K562 (cell line): ENCODE results near the gene NEK5. TPM values are rescaled to one million over a fixed set of nuclear protein-coding genes. Genes with fewer than 3 reads are reported as not detected.

Experiments
- ATAC-seq: fragments of 200-7000 bp; cut with Tn5 transposase; 3 replicates; pipeline ENCODE4 v1.9.1; 2020; ENCODE audit warnings: moderate library complexity
- BruUV-seq: library from RNA; stranded (reverse); fragments of 400-500 nt; replicated peaks from 2 replicates; lab custom pipeline; 2021; lab: Mats Ljungman, UMichigan
- CTCF ChIA-PET: fragments of 300-600 bp; formaldehyde crosslinking; extraction: SDS; loops from one replicate; lab custom pipeline; 2021; ENCODE audit warnings: low intra/inter-chr PET ratio; lab: Yijun Ruan, JAX
- POLR2A ChIA-PET: fragments of 300-600, 350-650 bp; sonication (Branson Sonifier 250); formaldehyde crosslinking; extraction: SDS; loops from one replicate; lab custom pipeline; 2021; ENCODE audit warnings: antibody characterized with exemption, inconsistent platforms; lab: Yijun Ruan, JAX
- DNase-seq, 4 experiments: peaks; one replicate each; pipeline versions ENCODE4 v3.0.0 to v3.0.0-alpha.2; 2011 to 2018; ENCODE audit warnings: low spot score in 3 of 4, mixed read lengths in 3 of 4; ENCODE audit errors: extremely low read depth in 1 of 4
- FAIRE-seq: peaks from 2 replicates; lab custom pipeline; 2011; peaks lifted over from hg19 to GRCh38; lab: Jason Lieb, UNC
- H2AFZ ChIP-seq: 2 replicates; pipeline ENCODE4 v1.6.0; 2011; ENCODE audit warnings: low read depth, low read length, control low read depth, inconsistent platforms
- H3K27ac ChIP-seq: fragments of 200-600 bp; 3 replicates; pipeline ENCODE4 v1.8.0; 2011; ENCODE audit warnings: low read depth, mild to moderate bottlenecking, control low read depth, inconsistent platforms, low read length, moderate library complexity, mixed read lengths; ENCODE audit errors: extremely low read depth
- H3K27me3 ChIP-seq, 2 experiments: fragments of 300-600 bp in 1 of 2; 2 replicates in 1 of 2; 3 replicates in 1 of 2; pipeline versions ENCODE4 v1.6.0 to v1.8.0; 2011; ENCODE audit warnings: inconsistent platforms in 2 of 2, low read length in 2 of 2, mild to moderate bottlenecking in 1 of 2, mixed read lengths in 1 of 2, moderate library complexity in 1 of 2; ENCODE audit not compliant: control insufficient read depth in 2 of 2, insufficient read depth in 2 of 2
- H3K36me3 ChIP-seq: fragments of 300-600 bp; 3 replicates; pipeline ENCODE4 v1.8.0; 2011; ENCODE audit warnings: mild to moderate bottlenecking, low read length, inconsistent platforms; ENCODE audit not compliant: control insufficient read depth, insufficient read depth
- H3K4me1 ChIP-seq, 2 experiments: fragments of 200-600 bp in 1 of 2; replicated peaks in 1 of 2; 2 replicates in 1 of 2; 3 replicates in 1 of 2; pipeline versions ENCODE4 v1.5.1 to v1.8.0; 2011; ENCODE audit warnings: inconsistent platforms in 2 of 2, low read length in 2 of 2, mild to moderate bottlenecking in 1 of 2, mixed read lengths in 1 of 2, moderate library complexity in 1 of 2; ENCODE audit not compliant: control insufficient read depth in 2 of 2, insufficient read depth in 2 of 2
- H3K4me2 ChIP-seq: 2 replicates; pipeline ENCODE4 v1.6.1; 2011; ENCODE audit warnings: low read length, control low read depth, inconsistent platforms, mixed read lengths; ENCODE audit not compliant: insufficient read depth
- H3K4me3 ChIP-seq: fragments of 200-600 bp; sonication (generic), shearing (Covaris generic); 2 replicates; pipeline ENCODE4 v1.5.1; 2016; ENCODE audit warnings: control low read depth, inconsistent platforms
- H3K79me2 ChIP-seq: fragments of 200-600 bp; 3 replicates; pipeline ENCODE4 v1.8.0; 2011; ENCODE audit warnings: low read length, inconsistent platforms; ENCODE audit not compliant: control insufficient read depth, insufficient read depth
- H3K9ac ChIP-seq, 2 experiments: 2 replicates each; pipeline versions ENCODE4 v1.6.0 to v1.6.1; 2011; ENCODE audit warnings: low read depth in 2 of 2, low read length in 2 of 2, control low read depth in 1 of 2, inconsistent platforms in 1 of 2, mild to moderate bottlenecking in 1 of 2, mixed read lengths in 1 of 2; ENCODE audit not compliant: insufficient read depth in 1 of 2
- H3K9me1 ChIP-seq: one replicate; pipeline ENCODE4 v1.6.0; 2011; ENCODE audit warnings: inconsistent platforms, mild to moderate bottlenecking, low read length, moderate library complexity; ENCODE audit not compliant: control insufficient read depth, insufficient read depth
- H3K9me3 ChIP-seq: replicated peaks from 2 replicates; pipeline ENCODE4 v1.5.1; 2011; ENCODE audit warnings: low read depth, low read length, inconsistent platforms; ENCODE audit not compliant: control insufficient read depth, insufficient read depth
- H4K20me1 ChIP-seq: replicated peaks from 2 replicates; pipeline ENCODE4 v1.6.1; 2011; ENCODE audit warnings: low read length, inconsistent platforms, mixed read lengths; ENCODE audit not compliant: control insufficient read depth, insufficient read depth
- ARID1B ChIP-seq: fragments of 450-650 bp; IDR thresholded peaks from 2 replicates; pipeline ENCODE4 v1.6.1; 2016; ENCODE audit warnings: antibody characterized with exemption, mild to moderate bottlenecking, inconsistent platforms
- CBFA2T3 ChIP-seq: fragments of 450-650 bp; IDR thresholded peaks from 2 replicates; pipeline ENCODE4 v1.6.1; 2017
- ETS2 ChIP-seq: IDR thresholded peaks from 2 replicates; pipeline ENCODE4 v1.6.1; 2016; ENCODE audit warnings: borderline replicate concordance, missing genetic modification characterization, mild to moderate bottlenecking, moderate library complexity, missing compliant biosample characterization; ENCODE audit not compliant: poor library complexity, severe bottlenecking
- FOXJ3 ChIP-seq: sonication (generic); formaldehyde crosslinking; IDR thresholded peaks from 2 replicates; pipeline ENCODE4 v1.4.0; 2020; ENCODE audit warnings: mild to moderate bottlenecking, missing genetic modification reagents
- HMG20B ChIP-seq: fragments of 250-450 bp; sonication (Bioruptor Pico); IDR thresholded peaks from 2 replicates; pipeline ENCODE4 v1.5.0; 2021; ENCODE audit warnings: mild to moderate bottlenecking
- LCOR ChIP-seq: sonication (generic); formaldehyde crosslinking; IDR thresholded peaks from 2 replicates; pipeline ENCODE4 v1.8.0; 2022; ENCODE audit warnings: mild to moderate bottlenecking, missing genetic modification reagents
- MCM5 ChIP-seq: fragments of 450-650 bp; IDR thresholded peaks from 2 replicates; pipeline ENCODE4 v1.6.1; 2016; ENCODE audit warnings: low read depth
- NELFE ChIP-seq: IDR thresholded peaks from 2 replicates; pipeline ENCODE4 v1.6.1; 2011; ENCODE audit warnings: mild to moderate bottlenecking; ENCODE audit not compliant: insufficient read depth, insufficient read length
- PRMT5 ChIP-seq: sonication (generic); formaldehyde crosslinking; IDR thresholded peaks from 2 replicates; pipeline ENCODE4 v1.5.0; 2020; ENCODE audit warnings: missing genetic modification reagents
- SAFB2 ChIP-seq: fragments of 200-400 bp; formaldehyde crosslinking; IDR thresholded peaks from 2 replicates; pipeline ENCODE4 v1.6.1; 2018; ENCODE audit warnings: borderline replicate concordance, low read length, low read depth, moderate library complexity; ENCODE audit not compliant: severe bottlenecking
- TCF3 ChIP-seq: sonication (generic); formaldehyde crosslinking; IDR thresholded peaks from 2 replicates; pipeline ENCODE4 v1.4.0; 2020; ENCODE audit warnings: mild to moderate bottlenecking, missing genetic modification reagents
- TCF7L2 ChIP-seq: fragments of 150-350 bp; IDR thresholded peaks from 2 replicates; pipeline ENCODE4 v1.6.1; 2016; ENCODE audit warnings: low read depth, mild to moderate bottlenecking, low read length, moderate library complexity
- ZFP1 ChIP-seq: fragments of 450-650 bp; formaldehyde crosslinking; IDR thresholded peaks from 2 replicates; pipeline ENCODE4 v1.4.0; 2020; ENCODE audit warnings: mild to moderate bottlenecking, mixed read lengths
- ZNF165 ChIP-seq: fragments of 250-450 bp; sonication (Bioruptor Pico); IDR thresholded peaks from 2 replicates; pipeline ENCODE4 v1.4.0; 2020; ENCODE audit warnings: borderline replicate concordance
- ZNF561 ChIP-seq: fragments of 450-650 bp; formaldehyde crosslinking; conservative IDR thresholded peaks from 2 replicates; pipeline ENCODE4 v1.4.0; 2020; ENCODE audit warnings: mild to moderate bottlenecking, moderate library complexity
- WGBS: fragments of 100-300 bp; shearing (Covaris generic); methylation state at CpG from one replicate; pipeline ENCODE4 v1.1.6; 2016; ENCODE audit warnings: low coverage, mixed read lengths; ENCODE audit not compliant: insufficient coverage; ENCODE audit errors: missing lambda C conversion rate; 5-methylcytosine and 5-hydroxymethylcytosine counted together
- in situ Hi-C: fragments of 300-500 bp; cut with MboI; formaldehyde crosslinking; loops from 4 replicates; pipeline ENCODE4 v1.15.0; 2018; ENCODE audit warnings: inconsistent platforms, mixed read lengths
- intact Hi-C: fragments of 100-400 bp; cut with micrococcal nuclease; formaldehyde crosslinking; loops from 2 replicates; pipeline ENCODE4 v1.14.2; 2022
- polyA plus RNA-seq, 8 experiments: library from polyadenylated mRNA; depleted of rRNA in 4 of 8; stranded (reverse) in 5 of 8; unstranded in 3 of 8; fragments of >200 nt; fragmentation: Nextera tagmentation in 2 of 8; fragmentation: Illumina TruSeq in 1 of 8; extraction: Ambion mirVana in 2 of 8; extraction: Trizol in 1 of 8; gene quantifications; 2 replicates each; pipeline versions ENCODE4 v1.2.1 to v1.2.3, GENCODE V29; 2011 to 2014; ENCODE audit warnings: inconsistent platforms in 1 of 8, missing spikeins in 1 of 8
- total RNA-seq, 7 experiments: library from RNA; depleted of rRNA in 6 of 7; stranded (reverse); fragments of >200 nt in 6 of 7; fragmentation: Illumina TruSeq in 2 of 7; extraction: Trizol in 2 of 7; gene quantifications; 2 replicates each; pipeline versions ENCODE4 v1.2.1 to v1.2.3, GENCODE V29; 2011 to 2021; ENCODE audit warnings: low replicate concordance in 1 of 7

Gene NEK5
- total and polyA plus RNA-seq, 9 of the 15 experiments (the other 6 are each of a cell fraction or from before 2014, with no cell fraction given): 0.09 to 0.44 (median 0.33) TPM

DNA sequence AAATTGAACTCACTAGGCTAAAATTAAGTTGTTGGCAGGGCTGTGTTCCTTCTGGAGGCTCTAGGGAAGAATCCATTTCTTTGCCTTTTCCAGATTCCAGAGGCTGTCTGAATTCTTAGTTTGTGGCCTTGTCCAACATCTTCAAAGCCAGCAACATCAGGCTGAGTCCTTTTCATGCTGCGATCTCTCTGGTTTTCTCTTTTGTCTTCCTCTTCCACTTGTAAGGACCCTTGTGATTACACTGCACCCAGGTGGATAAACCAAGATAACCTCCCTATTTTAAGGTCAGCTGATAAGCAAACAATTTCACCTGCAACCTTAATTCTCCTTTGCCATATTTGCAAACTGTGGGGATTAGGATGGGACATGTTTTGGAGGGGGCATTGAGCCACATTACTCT lies 92.8 kb downstream of the NEK5 start:
- no peaks in the 10 kb centered on the region for H3K27me3 ChIP-seq
- BruUV-seq: no TSS peak
- H3K36me3 ChIP-seq: no peaks in the 10 kb centered on the region; the same call in 2 of the 3 replicates
- no peaks in the 10 kb centered on the region for H3K9me3 ChIP-seq
- H3K79me2 ChIP-seq: no peaks in the 10 kb centered on the region
- no peak overlapping the region for H3K27ac ChIP-seq
- FAIRE-seq (no peak), DNase-seq (no peak), ATAC-seq (no peak)
- ChIA-PET CTCF (no interaction called here), POLR2A (interaction anchor here (1.4 kb wide), 1 partner anchor 13 kb away, joined by 5 read pairs; no protein-coding TSS in a partner anchor)
- 0 out of 2 replicates have a peak, but pooled peaks have one; percentile 13 for TF ChIP-seq ARID1B
- TF ChIP-seq NELFE: no peak
- no peak for TF ChIP-seq PRMT5 (CRISPR knock-in tag)
- no peak for TF ChIP-seq ZNF165
- peak; percentile 25; the same call in 1 of the 2 replicates for TF ChIP-seq TCF3
- no peak for TF ChIP-seq TCF7L2
- TF ChIP-seq SAFB2: no peak
- TF ChIP-seq HMG20B (CRISPR knock-in tag): no peak
- TF ChIP-seq ZFP1 (CRISPR knock-in tag): no peak
- TF ChIP-seq ETS2: no peak
- no peak for TF ChIP-seq MCM5
- peak; percentile 36; the same call in 1 of the 2 replicates for TF ChIP-seq CBFA2T3
- TF ChIP-seq FOXJ3 (CRISPR knock-in tag): no peak
- no peak for TF ChIP-seq LCOR (CRISPR knock-in tag)
- TF ChIP-seq ZNF561 (CRISPR knock-in tag): no peak
- H3K4me2 ChIP-seq: no peak overlapping the region
- H3K9me1 ChIP-seq: no peaks in the 10 kb centered on the region
- no peaks in the 10 kb centered on the region for H4K20me1 ChIP-seq
- in situ Hi-C loops (no loop called here), intact Hi-C loops (no loop called here)
- H3K4me3 ChIP-seq: no peak overlapping the region
- H3K4me1 ChIP-seq: no peaks in the 10 kb centered on the region; a peak in 2 of 5 replicates
- H2AFZ ChIP-seq: no peak overlapping the region
- no peak overlapping the region for H3K9ac ChIP-seq
- WGBS: 13% methylated on average over 1 of the region's 1 CpG
